Measurements from ENCODE around the gene CX3CL1. TPM values are rescaled to one million over a fixed set of nuclear protein-coding genes. Genes with fewer than 3 reads are reported as not detected.
A peak's percentile ranks its signal among the peaks of the same experiment; 100 is the strongest.

The CX3CL1 gene
- total RNA-seq, 4 donors from 2014 or later = 7.1 to 59.7 (median 11.9) TPM

- no peak for ATAC-seq (ENCODE audit: low FRiP score)
- DNase-seq (ENCODE audit: low spot score) = no peak
- TF ChIP-seq CTCF (IDR thresholded peaks at IDR 0.05) = no peak
Observed at GRCh38 chr16:57419506-57419905, 47.2 kb downstream of the CX3CL1 start.

GRCh38 chr16:57422026-57422944, 50.0 kb downstream of the CX3CL1 start:
- ATAC-seq (ENCODE audit: low FRiP score) (peak; percentile 67), DNase-seq (ENCODE audit: low spot score) (no peak)
- no peak for TF ChIP-seq CTCF (IDR thresholded peaks at IDR 0.05)

- ATAC-seq (ENCODE audit: low FRiP score) (no peak), DNase-seq (ENCODE audit: low spot score) (no peak)
- no peak for TF ChIP-seq CTCF (IDR thresholded peaks at IDR 0.05)
Observed at GRCh38 chr16:57423152-57423551, 50.9 kb downstream of the CX3CL1 start.

GRCh38 chr16:57424583-57424982, 52.3 kb downstream of the CX3CL1 start:
- TF ChIP-seq CTCF (IDR thresholded peaks at IDR 0.05) = no peak
- DNase-seq (ENCODE audit: low spot score) = no peak
- ATAC-seq (ENCODE audit: low FRiP score) = no peak

- TF ChIP-seq CTCF (IDR thresholded peaks at IDR 0.05) = no peak
- no peak for ATAC-seq (ENCODE audit: low FRiP score)
- no peak for DNase-seq (ENCODE audit: low spot score)
Observed at GRCh38 chr16:57426356-57426755, 54.1 kb downstream of the CX3CL1 start.

GRCh38 chr16:57427307-57427706, 55.0 kb downstream of the CX3CL1 start:
- no peak for TF ChIP-seq CTCF (IDR thresholded peaks at IDR 0.05)
- ATAC-seq (ENCODE audit: low FRiP score) = no peak
- DNase-seq (ENCODE audit: low spot score) = no peak

GRCh38 chr16:57427824-57428223, 55.5 kb downstream of the CX3CL1 start:
- DNase-seq (ENCODE audit: low spot score) = no peak
- ATAC-seq (ENCODE audit: low FRiP score) = no peak
- TF ChIP-seq CTCF (IDR thresholded peaks at IDR 0.05) = no peak

Data from omental fat pad (tissue), 4 donors.